Cardiac muscle cell (in vitro differentiated cells and primary cell): ENCODE results near the gene NCOA6. TPM values are rescaled to one million over a fixed set of nuclear protein-coding genes. Genes with fewer than 3 reads are reported as not detected.
A peak's percentile ranks its signal among the peaks of the same experiment; 100 is the strongest.

ENCODE experiments used
- DNase-seq, 2 donors: peaks; one replicate each; pipeline versions ENCODE4 v3.0.0 to v3.0.0-alpha.2; 2010 to 2017; ENCODE audit warnings: low read depth in 1 of 2, low spot score in 1 of 2
- H3K27ac ChIP-seq: fragments of 200-600 bp; sonication (generic); 2 replicates; pipeline ENCODE4 v1.5.1; 2016
- H3K27me3 ChIP-seq: fragments of 200-600 bp; sonication (generic); 2 replicates; pipeline ENCODE4 v1.6.0; 2016; ENCODE audit warnings: control low read depth
- H3K36me3 ChIP-seq: fragments of 200-600 bp; sonication (generic); 2 replicates; pipeline ENCODE4 v1.5.1; 2016; ENCODE audit warnings: control low read depth
- H3K4me1 ChIP-seq: fragments of 200-600 bp; sonication (generic); 2 replicates; pipeline ENCODE4 v1.8.1; 2017; ENCODE audit warnings: low read depth, mild to moderate bottlenecking, mixed run types
- H3K4me3 ChIP-seq: fragments of 200-600 bp; sonication (generic); 2 replicates; pipeline ENCODE4 v1.5.1; 2016; ENCODE audit warnings: mild to moderate bottlenecking
- H3K9me3 ChIP-seq: fragments of 200-600 bp; sonication (generic); 2 replicates; pipeline ENCODE4 v1.5.1; 2017; ENCODE audit warnings: low read depth, mild to moderate bottlenecking, control low read depth
- CTCF ChIP-seq: IDR thresholded peaks from 2 replicates; pipeline ENCODE4 v1.5.1; 2012; ENCODE audit warnings: low read depth, mild to moderate bottlenecking, low read length
- polyA plus RNA-seq: library from polyadenylated mRNA; unstranded; fragments of >200 nt; fragmentation: Nextera tagmentation; extraction: Ambion mirVana; gene quantifications from 2 replicates; pipeline ENCODE4 v1.2.1, GENCODE V29; 2016
- total RNA-seq: library from RNA; depleted of rRNA; stranded (reverse); fragments of >200 nt; gene quantifications from 2 replicates; pipeline ENCODE4 v1.2.3, GENCODE V29; 2016

NCOA6 gene
- total and polyA plus RNA-seq, 2 experiments from 2014 or later = 16.8 to 21.4 TPM

GRCh38 chr20:34824806-34825529, 483 bp downstream of the NCOA6 start:
- peaks cover 6% of the 10 kb centered on the region for H3K4me1 ChIP-seq
- TF ChIP-seq CTCF = no peak
- H3K9me3 ChIP-seq = no peaks in the 10 kb centered on the region
- H3K4me3 ChIP-seq = peak overlapping the region; percentile 89
- H3K36me3 ChIP-seq = no peaks in the 10 kb centered on the region
- H3K27me3 ChIP-seq = no peaks in the 10 kb centered on the region
- H3K27ac ChIP-seq = peak overlapping the region; percentile 99
- DNase-seq = peak; percentile 55 to 85

GRCh38 chr20:34824452-34824805, 1.0 kb downstream of the NCOA6 start:
- Histone ChIP-seq H3K36me3 (no peaks in the 10 kb centered on the region), H3K4me3 (peak overlapping the region; percentile 89), H3K27me3 (no peaks in the 10 kb centered on the region), H3K9me3 (no peaks in the 10 kb centered on the region), H3K27ac (peak overlapping the region; percentile 99), H3K4me1 (peaks cover 6% of the 10 kb centered on the region)
- peak; percentile 52 to 68 for DNase-seq
- TF ChIP-seq CTCF = no peak

- Histone ChIP-seq H3K4me3 (peak overlapping the region; percentile 89), H3K4me1 (peaks cover 6% of the 10 kb centered on the region), H3K9me3 (no peaks in the 10 kb centered on the region), H3K27ac (peak overlapping the region; percentile 99), H3K27me3 (no peaks in the 10 kb centered on the region), H3K36me3 (no peaks in the 10 kb centered on the region)
- TF ChIP-seq CTCF = no peak
- DNase-seq = peak in 1 of 2 donors; percentile 2
Measured at GRCh38 chr20:34824026-34824425, 1.4 kb downstream of the NCOA6 start.

- no peaks in the 10 kb centered on the region for H3K9me3 ChIP-seq
- DNase-seq = no peak
- H3K4me3 ChIP-seq = no peak overlapping the region
- no peaks in the 10 kb centered on the region for H3K27me3 ChIP-seq
- TF ChIP-seq CTCF = no peak
- peaks cover 16% of the 10 kb centered on the region for H3K4me1 ChIP-seq
- H3K36me3 ChIP-seq = no peaks in the 10 kb centered on the region
- no peak overlapping the region for H3K27ac ChIP-seq
Measured at GRCh38 chr20:34820805-34821578, 4.5 kb downstream of the NCOA6 start.

- H3K27me3 ChIP-seq = no peaks in the 10 kb centered on the region
- H3K27ac ChIP-seq = no peak overlapping the region
- peaks cover 10% of the 10 kb centered on the region for H3K4me1 ChIP-seq
- H3K9me3 ChIP-seq = no peaks in the 10 kb centered on the region
- DNase-seq = no peak
- no peak overlapping the region for H3K4me3 ChIP-seq
- TF ChIP-seq CTCF = no peak
- H3K36me3 ChIP-seq = no peaks in the 10 kb centered on the region
Measured at GRCh38 chr20:34817801-34818200, 7.7 kb downstream of the NCOA6 start.
